Measurements from ENCODE around the gene CYFIP2.
"Not testable (repeated sequence)": the region's sequence is repeated elsewhere in the genome, so short reads cannot be mapped to it uniquely, and the experiment has no call there.

The CYFIP2 gene

DNA sequence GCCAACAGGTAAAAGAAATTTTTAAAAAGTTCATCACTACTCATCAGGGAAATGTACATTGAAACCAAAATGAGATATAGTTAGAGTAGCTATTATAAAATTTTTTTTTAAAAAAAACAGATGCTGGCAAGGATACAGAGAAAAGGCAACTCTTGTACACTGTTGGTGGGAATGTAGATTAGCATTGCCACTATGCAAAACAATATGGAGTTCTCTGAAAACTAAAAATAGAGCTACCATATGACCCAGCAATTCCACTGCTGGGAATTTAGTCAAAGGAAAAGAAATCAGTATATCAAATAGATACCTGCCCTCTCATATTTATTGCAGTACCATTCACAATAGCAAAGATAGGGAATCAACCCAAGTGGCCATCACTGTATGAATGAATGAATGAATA, 149.9 kb downstream of the CYFIP2 start:
- no peak for DNase-seq

DNA sequence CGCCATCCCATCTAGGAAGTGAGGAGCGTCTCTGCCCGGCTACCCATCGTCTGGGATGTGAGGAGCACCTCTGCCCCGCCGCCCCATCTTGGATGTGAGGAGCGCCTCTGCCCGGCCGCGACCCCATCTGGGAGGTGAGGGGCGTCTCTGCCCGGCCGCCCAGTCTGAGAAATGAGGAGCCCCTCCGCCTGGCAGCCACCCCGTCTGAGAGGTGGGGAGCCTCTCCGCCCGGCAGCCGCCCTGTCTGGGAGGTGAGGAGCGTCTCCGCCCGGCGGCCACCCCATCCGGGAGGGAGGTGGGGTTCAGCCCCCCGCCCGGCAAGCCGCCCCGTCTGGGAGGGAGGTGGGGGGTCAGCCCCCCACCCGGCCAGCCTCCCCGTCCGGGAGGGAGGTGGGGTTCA, 153.6 kb downstream of the CYFIP2 start:
- not testable (repeated sequence) for DNase-seq

DNA sequence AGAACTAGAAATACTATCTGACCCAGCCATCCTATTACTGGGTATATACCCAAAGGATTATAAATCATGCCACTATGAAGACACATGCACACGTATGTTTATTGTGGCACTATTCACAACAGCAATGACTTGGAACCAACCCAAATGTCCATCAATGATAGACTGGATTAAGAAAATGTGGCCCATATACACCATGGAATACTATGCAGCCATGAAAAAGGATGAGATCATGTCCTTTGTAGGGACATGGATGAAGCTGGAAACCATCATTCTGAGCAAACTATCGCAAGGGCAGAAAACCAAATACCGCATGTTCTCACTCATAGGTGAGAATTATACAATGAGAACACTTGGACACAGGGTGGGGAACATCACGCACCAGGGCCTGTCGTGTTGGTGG, 164.0 kb downstream of the CYFIP2 start:
- not testable (repeated sequence) for DNase-seq

DNA sequence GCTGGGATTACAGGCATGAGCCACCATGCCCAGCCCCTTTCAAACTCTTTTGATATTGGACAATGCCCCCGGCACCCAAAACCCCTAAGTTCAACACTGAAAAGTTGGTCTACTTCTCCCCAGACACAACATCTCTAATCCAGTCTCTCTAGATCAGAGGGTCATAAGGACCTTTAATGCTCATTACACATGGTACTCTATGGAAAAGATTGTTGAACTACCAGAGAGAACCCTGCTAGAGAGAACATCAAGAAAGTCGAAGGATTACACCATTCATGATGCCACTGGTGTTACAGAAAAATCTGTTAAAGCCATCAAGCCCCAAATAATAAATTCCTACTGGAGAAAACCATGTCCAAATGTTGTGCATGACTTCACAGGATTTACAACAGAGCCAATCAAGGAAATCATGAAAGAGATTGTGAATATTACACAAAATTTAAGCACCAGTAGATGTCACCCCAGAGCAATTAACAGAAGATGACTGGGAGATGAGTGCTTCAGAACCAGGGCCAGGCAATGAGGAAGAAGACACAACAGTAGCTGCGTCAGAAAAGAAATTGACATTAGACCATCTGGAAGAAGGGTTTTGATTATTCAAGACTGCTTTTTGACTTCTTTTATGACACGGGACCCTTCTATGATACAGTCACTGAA, 165.7 kb downstream of the CYFIP2 start:
- DNase-seq = peak; percentile 43

DNA sequence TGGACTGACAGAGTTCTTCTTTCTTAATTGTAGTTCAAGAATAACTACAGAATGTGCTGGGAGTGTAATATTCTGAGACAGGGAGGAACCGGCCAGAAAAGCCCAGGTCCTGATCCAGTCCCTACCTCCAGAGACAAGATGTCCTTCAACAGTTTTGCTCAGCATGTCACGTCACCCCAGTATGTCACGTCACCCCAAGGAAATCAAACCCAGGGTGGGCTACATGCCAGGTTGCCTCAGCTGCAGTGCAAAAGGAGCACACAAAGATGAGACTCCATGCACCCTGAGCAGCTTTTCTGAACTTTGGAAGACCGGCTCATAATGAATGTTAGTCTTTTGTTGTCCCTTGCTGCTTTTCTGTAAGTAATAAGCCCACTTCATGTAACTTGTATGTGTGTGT, 168.2 kb downstream of the CYFIP2 start:
- no peak for DNase-seq

DNA sequence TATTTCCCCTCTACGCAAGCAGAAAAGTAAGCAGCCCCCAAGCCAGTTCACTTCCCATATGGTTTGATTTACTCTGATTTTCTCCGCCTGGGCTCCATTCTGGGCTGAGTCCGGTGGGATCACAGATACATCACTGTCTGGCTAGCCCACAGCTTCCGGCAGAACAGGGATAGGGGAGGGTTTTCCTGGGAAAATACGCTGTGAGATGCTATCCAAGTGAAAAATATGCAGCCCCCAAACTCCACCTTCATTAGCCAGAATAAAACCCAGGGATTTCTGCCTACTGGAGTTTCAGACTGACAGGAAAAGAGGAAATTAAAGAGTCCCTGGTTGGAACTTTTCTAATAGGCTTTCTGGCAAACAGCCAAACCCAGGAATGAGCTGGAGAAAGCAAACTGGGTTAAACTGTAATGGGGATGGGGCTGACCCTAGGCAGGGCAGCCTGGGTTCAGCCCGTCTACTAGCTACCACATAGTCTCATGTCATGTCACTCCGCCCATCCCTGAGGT, 177.2 kb downstream of the CYFIP2 start:
- DNase-seq = no peak

DNA sequence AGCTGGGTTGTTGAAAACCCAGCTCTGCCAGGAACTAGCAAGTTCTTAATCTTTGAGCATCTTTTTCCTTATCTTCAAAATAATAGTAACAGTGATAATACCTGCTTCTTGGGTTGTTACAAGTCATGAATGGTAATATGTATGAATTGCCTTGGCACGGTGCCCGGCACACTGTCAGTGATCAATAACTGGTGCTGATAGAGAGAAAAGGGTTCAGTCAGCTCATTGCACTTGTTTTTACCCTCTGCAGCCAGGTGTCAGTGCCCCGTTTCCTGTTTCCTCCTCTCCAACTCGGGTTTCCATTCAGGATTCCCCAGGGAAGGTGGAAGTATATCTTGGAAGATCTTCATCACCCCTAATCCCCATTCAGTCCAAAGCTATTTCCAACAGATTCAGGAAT, 178.3 kb downstream of the CYFIP2 start:
- no peak for DNase-seq

Data from stimulated activated CD4-positive, alpha-beta T cell treated with anti-CD3 and anti-CD28 coated beads, Interleukin-4, amount 100 ng/mL, for 24 hours (primary cell).